Measurements from ENCODE around the gene ARHGAP5.

DNA sequence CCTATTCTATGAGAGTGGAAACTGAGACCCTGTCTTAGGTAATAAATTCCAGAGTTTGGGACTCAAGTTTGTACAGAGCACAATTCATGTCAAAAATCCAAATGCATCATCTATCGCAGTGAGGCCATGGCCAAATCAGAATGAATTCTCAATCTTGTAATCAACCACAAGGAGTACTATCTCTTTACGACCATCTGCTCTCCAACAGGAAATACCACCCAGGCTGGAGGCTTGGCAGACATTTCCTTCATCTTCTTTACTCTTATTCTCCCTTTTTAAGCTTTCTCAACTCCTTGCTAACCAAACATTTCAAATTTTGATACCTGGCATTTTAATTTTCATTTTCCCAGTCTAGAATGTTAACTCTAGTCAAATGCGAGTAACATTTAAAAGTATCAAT is 92.1 kb downstream of the ARHGAP5 start:
- TF ChIP-seq, protein P1, sequence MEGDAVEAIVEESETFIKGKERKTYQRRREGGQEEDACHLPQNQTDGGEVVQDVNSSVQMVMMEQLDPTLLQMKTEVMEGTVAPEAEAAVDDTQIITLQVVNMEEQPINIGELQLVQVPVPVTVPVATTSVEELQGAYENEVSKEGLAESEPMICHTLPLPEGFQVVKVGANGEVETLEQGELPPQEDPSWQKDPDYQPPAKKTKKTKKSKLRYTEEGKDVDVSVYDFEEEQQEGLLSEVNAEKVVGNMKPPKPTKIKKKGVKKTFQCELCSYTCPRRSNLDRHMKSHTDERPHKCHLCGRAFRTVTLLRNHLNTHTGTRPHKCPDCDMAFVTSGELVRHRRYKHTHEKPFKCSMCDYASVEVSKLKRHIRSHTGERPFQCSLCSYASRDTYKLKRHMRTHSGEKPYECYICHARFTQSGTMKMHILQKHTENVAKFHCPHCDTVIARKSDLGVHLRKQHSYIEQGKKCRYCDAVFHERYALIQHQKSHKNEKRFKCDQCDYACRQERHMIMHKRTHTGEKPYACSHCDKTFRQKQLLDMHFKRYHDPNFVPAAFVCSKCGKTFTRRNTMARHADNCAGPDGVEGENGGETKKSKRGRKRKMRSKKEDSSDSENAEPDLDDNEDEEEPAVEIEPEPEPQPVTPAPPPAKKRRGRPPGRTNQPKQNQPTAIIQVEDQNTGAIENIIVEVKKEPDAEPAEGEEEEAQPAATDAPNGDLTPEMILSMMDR (IDR thresholded peaks at IDR 0.05), result no peak
- TF ChIP-seq POLR2A (IDR thresholded peaks at IDR 0.05), result no peak
